Activated CD8-positive, alpha-beta memory T cell treated with anti-CD3 and anti-CD28 coated beads for 1 hour (primary cell): Measurements from ENCODE around the gene SIK3.

Experiments used
- DNase-seq, 2 donors: peaks; one replicate each; pipeline ENCODE4 v3.0.0-alpha.2; 2020; ENCODE audit warnings: low read depth in 1 of 2; ENCODE audit errors: extremely low read depth in 1 of 2

Gene SIK3

GRCh38 chr11:116830184-116830912 lies 267.9 kb downstream of the SIK3 start:
- DNase-seq: no peak

- DNase-seq: no peak
These were observed 268.6 kb downstream of the SIK3 start, which contains the start of gene APOC3 for GRCh38 chr11:116829525-116830183. Gene APOC3, plus strand, starts transcription at chr11:116829907. Its CDS starts 676 bp downstream, at chr11:116830583.

- DNase-seq: no peak
These were observed 269.4 kb downstream of the SIK3 start for GRCh38 chr11:116828632-116829524.

- no peak for DNase-seq
These were observed 270.8 kb downstream of the SIK3 start for GRCh38 chr11:116827461-116827860.

- DNase-seq: no peak
These were observed 271.3 kb downstream of the SIK3 start for GRCh38 chr11:116826751-116827431.

- no peak for DNase-seq
These were observed 272.1 kb downstream of the SIK3 start for GRCh38 chr11:116825854-116826750.

GRCh38 chr11:116825434-116825833 lies 272.8 kb downstream of the SIK3 start:
- no peak for DNase-seq

GRCh38 chr11:116823031-116823843 lies 275.0 kb downstream of the SIK3 start, which contains the start of gene APOA4:
Gene APOA4, minus strand, starts transcription at chr11:116823304. Its CDS starts 113 bp downstream, at chr11:116823191.
- no peak for DNase-seq

- no peak for DNase-seq
These were observed 275.7 kb downstream of the SIK3 start for GRCh38 chr11:116822575-116822974.

GRCh38 chr11:116821050-116821918 lies 276.9 kb downstream of the SIK3 start:
- DNase-seq: no peak

GRCh38 chr11:116819049-116819448 lies 279.2 kb downstream of the SIK3 start:
- DNase-seq: no peak

- DNase-seq: no peak
These were observed 283.7 kb downstream of the SIK3 start for GRCh38 chr11:116814502-116814901.

- DNase-seq: no peak
These were observed 284.3 kb downstream of the SIK3 start for GRCh38 chr11:116813781-116814471.

GRCh38 chr11:116813170-116813569 lies 285.1 kb downstream of the SIK3 start:
- no peak for DNase-seq

GRCh38 chr11:116812109-116812508 lies 286.1 kb downstream of the SIK3 start:
- DNase-seq: no peak

GRCh38 chr11:116811194-116811593 lies 287.0 kb downstream of the SIK3 start:
- DNase-seq: no peak
